HG03039 (cell line): ENCODE measurements around the gene CDKN2B.
"Not testable (repeated sequence)": the region's sequence is repeated elsewhere in the genome, so short reads cannot be mapped to it uniquely, and the experiment has no call there.

ENCODE experiments used
- ATAC-seq: cut with Tn5 transposase; IDR thresholded peaks from one replicate; pipeline ENCODE4 v1.9.1; 2021; ENCODE audit warnings: mild to moderate bottlenecking, moderate library complexity; ENCODE audit not compliant: unreplicated experiment

CDKN2B gene, protein sequence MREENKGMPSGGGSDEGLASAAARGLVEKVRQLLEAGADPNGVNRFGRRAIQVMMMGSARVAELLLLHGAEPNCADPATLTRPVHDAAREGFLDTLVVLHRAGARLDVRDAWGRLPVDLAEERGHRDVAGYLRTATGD

DNA sequence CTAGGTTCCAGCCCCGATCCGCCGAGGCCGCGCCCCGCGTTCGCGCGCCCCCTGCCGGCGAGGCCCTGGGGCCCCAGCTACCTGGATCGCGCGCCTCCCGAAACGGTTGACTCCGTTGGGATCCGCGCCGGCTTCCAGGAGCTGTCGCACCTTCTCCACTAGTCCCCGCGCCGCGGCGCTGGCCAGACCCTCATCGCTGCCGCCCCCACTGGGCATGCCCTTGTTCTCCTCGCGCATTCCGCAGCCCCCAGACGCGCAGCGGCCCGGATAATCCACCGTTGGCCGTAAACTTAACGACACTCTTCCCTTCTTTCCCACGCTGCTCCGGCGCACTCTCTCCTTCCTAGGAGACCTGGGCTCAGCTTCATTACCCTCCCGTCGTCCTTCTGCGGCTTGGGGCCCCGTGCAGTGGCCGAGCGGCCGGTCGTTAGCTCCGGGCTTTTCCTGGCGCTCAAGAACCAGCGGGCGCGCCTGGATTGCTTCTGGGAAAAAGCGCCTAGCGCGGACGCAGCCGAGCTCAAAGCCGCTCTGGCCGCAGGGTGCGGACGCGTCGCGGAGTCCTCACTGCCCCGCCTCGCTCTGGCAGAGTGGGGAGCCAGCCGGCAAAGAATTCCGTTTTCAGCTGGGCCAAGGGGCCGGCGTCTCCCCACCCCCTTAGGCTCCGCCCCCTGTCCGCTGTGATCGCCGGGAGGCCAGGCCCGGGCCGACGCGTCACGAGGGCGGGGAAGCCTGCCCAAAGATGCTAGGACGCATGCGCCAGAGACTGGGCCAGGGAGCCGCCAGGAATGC, at the start of gene CDKN2B:
Gene CDKN2B (minus strand): TSS at position 589 of the 789 bp plus-strand sequence. CDS start 352 bp downstream, at position 237.
- peak; percentile 93 for ATAC-seq

DNA sequence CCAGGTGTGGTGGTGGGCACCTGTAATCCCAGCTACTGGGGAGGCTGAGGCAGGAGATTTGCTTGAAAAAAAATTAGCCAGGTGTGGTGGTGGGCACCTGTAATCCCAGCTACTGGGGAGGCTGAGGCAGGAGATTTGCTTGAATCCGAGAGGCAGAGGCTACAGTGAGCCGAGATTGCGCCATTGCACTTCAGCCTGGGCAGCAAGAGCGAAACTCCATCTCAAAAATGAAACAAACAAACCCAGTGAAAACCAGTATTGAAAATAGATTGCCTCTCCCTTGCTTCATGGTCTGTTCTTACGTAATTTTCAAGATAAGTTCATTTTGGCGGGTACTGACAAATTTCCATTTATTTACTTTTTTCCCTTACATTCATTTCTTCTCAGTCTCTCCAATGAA, 48.9 kb upstream of the CDKN2B start:
- not testable (repeated sequence) for ATAC-seq

DNA sequence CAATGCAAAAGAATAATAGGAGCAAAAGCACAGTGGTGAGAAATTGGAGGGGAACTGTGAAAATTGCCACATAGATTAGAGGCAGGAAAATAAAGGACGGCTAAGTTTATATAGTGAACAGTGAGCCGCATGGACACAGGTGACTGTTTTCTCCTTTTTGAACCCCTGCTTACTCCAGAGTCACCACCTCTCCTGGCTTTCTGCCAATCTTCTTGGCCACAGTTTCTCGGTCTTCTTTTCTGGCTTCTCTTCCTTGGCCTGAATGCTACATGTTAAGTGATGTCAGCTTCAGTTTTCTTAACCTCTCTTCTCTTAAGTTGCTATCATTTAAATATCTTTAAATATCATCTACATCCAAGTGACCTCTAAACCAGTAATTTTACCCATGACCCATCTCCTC, 47.3 kb upstream of the CDKN2B start:
- ATAC-seq: no peak

DNA sequence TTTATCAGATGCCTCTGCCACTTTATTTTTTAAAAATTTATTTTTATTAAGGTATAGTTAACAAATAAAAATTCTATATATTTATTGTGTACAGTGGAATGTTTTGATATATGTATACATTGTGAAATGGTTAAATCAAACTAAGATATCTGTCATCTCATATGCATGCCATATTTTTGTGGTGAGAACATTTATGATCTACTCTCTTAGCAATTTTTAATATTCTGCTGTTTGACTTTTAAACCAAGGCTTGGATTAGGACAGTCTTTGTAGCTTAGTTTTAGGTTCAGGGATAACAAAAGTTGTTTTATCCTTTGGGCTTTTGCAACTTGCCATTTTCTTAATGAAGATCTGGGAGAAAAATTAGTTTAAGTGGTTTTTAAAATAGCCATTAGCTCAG, 46.0 kb upstream of the CDKN2B start:
- ATAC-seq: no peak

DNA sequence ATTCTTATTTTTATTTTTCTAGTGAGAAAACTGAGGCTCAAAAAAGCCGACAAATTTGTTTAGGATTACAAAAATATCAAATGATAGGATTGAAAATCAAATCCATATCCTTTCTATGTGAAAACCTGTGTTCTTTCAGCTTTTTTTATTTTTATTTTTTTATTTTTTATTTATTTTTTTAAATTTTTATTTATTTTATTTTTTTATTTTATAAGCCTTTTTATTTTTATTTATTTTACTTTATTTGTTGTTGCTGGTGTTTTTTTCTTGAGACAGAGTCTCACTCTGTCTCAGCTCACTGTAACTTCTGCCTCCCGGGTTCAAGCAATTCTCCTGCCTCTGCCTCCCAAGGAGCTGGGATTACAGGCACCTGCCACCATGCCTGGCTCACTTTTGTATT, 45.4 kb upstream of the CDKN2B start:
- no peak for ATAC-seq

DNA sequence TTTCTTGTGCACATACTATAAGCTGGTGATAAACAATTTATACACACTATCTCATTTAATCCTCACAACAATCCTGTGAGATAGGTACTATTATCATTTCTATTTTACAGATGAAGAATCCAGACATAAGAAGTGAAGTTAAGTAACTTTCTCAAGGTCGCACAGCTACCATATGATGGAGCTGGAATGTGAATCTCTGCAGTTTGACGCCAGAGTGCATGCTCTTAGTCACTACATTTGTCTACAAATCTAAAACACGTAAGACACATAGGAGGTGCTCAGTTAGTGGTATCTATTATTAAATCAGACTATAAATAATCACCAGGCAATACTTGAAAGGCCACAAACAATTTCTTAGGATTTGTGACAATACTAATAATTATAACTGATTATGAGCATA, 45.0 kb upstream of the CDKN2B start:
- ATAC-seq: no peak

DNA sequence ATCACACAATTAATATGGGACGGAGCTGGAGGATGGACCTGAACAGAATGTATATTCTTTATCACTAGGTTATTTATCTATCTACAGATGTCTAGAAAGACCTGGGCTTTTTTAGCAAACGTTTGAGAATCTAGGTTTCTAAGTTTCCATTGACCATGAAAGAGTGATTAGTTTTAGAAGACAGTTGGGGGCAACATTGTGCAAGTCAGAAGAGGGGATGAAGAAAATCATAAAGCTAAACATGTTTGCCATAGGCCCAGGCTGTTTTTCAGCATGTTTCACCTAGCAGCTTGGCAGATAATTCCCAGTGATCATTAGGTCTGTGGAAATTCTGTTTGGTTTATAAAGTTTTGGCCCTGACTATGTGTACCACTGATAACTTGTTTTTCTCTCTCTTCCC, 44.1 kb upstream of the CDKN2B start:
- ATAC-seq: no peak

DNA sequence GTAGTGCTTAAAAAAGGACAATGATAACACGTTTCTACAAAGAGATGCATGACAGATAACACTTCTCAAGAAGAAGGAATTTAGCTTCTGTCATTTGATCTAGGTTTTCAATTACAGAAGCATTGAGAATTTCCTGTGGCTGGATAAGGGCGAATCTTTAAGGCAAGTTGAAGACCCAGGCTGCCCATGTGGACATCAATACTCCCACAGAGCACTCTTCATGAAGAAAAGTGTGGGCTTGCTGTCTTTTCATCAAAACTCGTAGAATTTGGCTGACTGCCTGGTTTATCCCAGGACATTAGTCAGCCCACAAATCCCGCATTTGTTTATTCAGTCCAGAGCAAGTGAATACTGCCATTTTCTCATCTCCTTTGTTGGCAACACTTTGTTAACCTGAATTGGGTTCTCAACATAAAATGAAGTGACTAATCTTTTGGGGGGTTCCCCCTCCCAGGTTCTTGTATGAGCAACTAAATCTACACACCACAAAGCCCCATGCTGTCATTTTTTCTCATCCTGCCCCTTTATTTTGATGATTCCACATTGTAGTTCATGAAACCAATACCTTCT, 43.4 kb upstream of the CDKN2B start:
- ATAC-seq: no peak

DNA sequence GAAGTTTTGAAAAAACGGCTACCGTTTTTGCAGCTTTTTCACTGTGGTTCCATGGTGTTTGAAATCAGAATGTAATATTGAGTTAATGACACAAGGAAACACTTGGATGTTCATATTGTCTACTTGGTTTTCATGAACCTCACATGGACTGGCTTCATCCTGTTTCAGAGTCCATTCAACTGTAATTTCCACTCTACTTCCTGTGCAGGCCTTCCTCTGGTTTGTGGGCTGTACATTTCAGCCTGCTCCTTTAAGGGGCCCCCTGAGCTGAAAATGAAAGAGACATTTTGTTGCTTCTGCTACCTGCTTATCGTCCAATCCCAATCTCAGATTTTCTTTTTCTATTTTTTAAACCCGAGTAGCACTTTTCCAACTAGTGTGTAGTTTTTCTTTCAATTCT, 41.8 kb upstream of the CDKN2B start:
- ATAC-seq: peak; percentile 51

DNA sequence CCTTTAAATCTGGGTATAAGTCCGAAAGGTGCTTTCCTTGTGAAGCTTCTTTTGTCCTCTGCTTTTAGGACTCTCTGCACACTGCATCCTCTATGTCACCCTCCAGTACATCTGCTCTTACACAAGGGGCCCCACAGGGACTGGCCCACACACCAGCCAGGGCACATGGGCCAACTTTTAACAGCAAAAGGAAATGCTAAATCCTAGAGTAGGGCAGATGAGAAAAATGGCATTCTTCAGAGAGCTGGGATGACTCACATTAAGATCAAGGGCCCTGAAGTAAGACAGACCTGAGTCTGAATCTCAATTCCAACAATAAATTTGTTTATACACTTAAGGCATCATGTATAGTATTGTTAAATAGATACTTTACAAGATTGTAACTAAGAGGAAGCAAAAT, 40.3 kb upstream of the CDKN2B start:
- no peak for ATAC-seq

DNA sequence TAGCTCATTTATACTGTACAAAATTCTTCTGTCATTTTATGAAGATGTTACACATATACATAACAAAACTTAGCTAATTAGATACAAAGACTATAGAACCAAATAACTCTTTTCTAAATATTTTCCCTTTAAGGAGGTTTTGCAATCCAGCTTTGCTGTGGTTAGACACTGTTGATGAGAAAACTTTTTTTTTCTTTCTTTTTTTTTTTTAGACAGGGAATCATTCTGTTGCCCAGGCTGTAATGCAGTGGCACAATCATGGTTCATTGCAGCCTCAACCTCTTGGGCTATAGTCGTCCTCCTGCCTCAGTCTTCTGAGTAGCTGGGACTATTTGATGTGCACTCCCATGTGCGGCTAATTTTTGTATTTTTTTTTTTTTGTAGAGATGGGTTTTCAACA, 38.5 kb upstream of the CDKN2B start:
- no peak for ATAC-seq

DNA sequence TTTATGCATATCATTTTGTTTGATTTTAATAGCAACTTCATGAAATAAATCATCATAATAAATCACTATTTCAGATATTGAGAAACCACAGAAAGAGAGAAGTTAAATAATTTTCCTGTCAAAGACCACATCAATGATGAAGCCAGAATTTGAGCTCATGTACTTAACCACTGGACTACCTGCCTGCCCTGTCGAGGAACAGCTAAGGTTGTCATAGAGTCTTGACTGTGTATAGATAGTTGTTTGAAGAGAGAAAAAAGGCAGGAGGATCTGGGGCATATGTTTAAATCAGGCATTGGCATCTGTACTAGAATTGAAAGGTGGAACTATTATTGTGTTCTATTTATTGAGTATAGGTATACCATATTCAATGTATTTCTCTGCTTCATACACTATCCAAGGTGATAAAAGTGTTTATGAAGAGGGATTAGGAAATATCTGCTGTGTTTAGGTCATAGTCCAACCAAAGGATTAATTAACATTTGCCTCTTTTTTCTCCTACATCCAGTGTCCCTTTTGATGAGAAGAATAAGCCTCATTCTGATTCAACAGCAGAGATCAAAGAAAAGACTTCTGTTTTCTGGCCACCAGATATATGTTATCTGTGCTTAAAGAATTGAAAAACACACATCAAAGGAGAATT, 37.3 kb upstream of the CDKN2B start:
- ATAC-seq: no peak

DNA sequence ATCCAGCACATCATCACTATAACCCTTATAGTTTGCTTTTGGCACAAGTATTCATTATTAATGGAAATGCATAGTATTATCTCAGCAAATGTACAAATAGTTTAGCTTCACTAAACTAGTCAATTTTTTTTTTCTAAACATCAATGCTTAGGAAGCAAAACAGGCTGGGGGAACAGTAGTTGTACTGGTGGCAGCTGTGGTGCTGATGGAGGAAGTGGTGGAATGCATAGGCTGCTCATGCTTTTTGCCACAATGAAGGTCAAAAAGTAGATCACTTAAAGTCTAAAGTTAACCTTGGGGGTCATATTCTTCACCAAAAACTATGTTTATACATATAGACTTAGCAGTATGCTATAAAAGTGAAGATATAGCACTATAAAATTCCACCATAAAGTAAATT, 36.3 kb upstream of the CDKN2B start:
- ATAC-seq: no peak

DNA sequence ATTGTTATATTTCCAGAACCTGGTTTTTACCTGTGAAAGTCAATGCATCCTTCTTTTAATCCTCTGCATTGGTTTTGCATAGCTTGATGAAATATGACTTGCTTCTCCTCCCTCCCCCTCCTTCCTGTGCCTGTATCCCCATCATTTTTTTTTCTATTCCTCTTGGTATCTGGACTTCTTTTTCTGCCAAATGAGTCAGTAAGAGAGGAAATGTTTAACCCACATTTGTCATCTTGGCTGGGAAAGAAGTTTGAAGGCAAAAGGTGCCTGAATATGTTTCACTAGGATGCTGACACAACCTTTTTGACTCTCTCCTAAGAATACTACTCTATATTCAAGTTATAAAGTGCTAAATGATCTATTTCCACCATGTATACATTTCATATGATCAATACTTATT, 35.5 kb upstream of the CDKN2B start:
- no peak for ATAC-seq

DNA sequence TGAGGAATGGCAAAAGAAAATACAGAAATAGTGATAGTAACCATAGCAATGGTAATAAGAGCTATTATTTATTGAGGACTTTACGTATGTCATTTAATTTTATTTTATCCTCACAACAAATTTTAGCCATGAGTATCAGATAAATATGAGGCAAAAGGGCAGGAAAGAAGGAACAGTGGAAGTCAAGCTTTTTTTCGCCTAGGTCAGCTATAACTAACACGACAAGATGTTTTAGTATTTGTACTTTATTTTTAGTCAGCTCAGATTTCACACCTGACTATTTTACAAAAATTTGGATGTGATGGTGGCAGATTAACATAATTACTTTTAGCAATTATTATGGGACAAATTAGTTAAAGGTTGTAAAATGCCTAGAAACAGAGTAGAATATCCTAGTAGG, 34.8 kb upstream of the CDKN2B start:
- no peak for ATAC-seq

DNA sequence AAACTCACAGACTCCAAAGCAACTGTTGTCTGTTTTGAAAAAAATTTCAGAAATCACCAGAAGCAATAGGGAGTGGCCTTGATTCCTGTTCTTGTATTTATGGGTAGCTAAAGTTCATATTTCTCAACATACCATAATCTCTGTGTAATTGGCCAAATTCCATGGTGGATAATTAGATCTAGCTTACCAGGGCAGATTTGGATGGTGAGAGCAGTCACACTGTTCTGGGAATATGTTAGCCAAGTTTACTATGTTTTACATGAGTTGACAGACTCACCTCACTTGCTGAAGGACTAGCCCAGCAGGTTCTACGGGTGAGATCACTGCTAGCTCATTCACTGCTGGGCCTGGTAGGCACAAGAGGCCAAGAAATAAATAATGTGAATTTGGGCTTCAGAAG, 32.7 kb upstream of the CDKN2B start:
- no peak for ATAC-seq

DNA sequence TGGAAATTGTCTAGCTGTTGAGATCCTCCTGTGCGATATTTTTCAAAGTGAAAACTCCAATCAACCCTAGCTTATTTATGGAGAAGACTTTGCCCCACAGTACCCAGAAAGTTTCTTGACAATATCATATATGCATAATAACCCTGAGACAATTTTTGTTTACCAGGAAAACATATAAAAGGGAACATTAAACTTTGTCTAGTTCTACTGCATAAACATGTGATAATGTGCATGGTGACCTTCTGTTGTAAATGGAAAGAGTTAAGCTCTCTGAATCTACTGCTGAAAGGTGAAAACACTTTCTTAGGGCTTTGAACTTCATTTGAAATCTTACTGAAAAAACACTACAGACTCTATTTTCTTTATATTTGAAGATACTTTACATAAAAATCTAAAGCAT, 32.2 kb upstream of the CDKN2B start:
- ATAC-seq: no peak

DNA sequence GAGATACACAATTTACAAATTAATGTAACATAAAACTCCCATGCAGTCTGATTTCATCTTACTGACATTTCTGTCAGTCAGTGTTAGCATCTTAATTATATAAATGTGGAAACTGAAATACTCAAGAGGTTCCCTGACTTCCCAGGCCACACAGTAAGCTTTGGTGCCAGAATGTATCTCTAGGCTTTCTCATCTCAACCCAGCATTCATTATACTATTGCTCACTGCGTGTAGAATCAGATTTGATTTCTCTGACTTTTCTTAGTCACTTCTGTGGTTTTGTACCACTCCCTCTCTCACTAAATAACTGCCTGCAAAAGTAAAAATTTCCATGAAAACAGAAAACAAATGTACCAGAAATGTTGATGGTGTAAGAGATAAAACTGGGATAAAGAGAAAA, 31.7 kb upstream of the CDKN2B start:
- no peak for ATAC-seq

DNA sequence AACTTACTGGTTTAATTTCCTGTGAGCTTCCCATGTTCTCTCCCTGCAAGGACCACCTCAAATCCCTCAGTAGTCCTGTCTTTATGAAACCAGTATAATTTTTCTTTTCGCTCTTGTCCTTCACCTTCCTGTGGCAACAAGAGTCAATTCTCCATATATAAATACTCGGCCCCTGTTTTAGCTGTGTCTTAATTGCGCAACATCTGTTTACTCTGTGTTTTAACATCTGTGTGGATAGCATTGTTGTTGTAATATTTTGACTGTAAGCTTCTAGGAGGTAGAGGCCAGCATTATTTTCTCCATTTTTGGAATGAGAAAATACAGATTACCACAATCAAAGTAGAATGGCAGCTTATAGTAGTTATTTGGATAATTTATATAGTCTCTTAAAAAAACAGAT, 30.2 kb upstream of the CDKN2B start:
- no peak for ATAC-seq

DNA sequence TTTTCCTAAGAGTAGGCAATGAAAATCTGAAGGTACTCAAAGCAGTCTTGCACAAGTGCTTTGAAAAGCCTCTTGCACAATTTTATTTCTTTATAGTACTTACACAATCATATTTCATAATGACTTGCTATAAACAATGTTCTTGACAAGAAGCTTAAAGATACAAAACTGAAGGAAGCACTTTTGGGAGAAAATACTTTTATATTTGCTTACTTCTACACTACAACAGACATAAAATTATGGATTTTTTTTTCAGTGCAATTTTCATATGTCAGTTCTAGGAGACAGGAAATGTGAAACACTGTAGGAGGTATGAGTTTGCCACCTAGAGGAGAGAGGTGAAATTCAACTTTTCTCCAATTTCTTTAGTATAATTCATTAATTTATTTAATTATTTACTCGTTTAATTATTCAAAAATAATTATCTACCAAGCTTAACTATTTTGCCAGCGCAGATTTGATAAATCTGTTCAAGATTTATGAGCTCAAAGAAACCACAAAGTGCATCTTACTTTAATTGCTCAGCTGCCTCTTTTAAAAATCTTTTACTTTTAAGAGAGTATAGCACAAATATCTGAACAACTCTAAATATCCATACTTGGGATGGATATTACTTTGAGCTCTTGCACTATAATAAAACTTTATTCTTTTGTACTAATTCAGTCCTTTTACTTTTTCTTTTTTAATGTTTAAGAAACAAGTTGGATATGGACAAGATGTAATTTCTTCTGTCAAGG, 29.0 kb upstream of the CDKN2B start:
- no peak for ATAC-seq

DNA sequence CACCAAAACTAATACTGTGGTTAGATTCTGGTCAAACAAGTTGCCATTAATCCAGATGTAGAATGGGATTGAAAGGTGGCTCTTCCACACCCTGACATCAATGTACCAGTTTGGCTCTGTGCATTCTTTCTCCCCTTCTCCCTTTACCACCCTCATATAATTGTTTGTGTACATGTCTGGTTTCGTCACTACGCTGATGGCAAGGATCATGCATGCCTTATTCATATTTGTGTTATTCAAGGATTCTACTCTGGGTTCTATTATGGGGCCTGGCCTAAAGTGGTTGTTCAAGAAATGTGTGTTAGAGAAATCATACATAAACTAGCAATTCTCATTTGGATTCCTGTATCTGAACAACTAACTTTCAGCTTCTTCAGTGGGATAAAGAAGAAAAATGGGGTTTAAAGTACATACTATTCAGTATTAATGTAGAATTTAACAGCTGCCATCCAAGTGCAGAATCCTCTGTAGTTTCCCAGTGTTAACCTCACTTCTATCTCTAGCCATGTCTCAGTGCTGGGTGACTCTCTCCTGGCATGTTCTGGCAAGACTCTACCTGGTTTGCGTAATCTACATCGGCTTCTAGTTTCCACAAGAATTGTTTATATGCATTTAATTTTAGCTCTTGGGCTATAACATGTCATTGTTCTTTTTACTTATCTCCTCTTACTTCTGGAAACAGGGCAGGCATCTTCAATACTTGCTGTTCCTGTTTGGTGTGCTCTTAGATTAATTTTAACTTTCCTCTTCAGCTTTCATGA, 27.9 kb upstream of the CDKN2B start:
- ATAC-seq: no peak
